CD14-positive monocyte (primary cell): ENCODE measurements around the gene TMEM88. TPM values are rescaled to one million over a fixed set of nuclear protein-coding genes. Genes with fewer than 3 reads are reported as not detected.
A peak's percentile ranks its signal among the peaks of the same experiment; 100 is the strongest.

Experiments used
- DNase-seq, 3 donors: peaks; one replicate each; pipeline ENCODE4 v3.0.0-alpha.2; 2011 to 2022
- H2AFZ ChIP-seq: 2 replicates; pipeline ENCODE4 v1.6.0; 2012; ENCODE audit warnings: mild to moderate bottlenecking, low read depth, low read length, inconsistent platforms; ENCODE audit not compliant: insufficient read depth, poor library complexity, severe bottlenecking
- H3K27ac ChIP-seq, 2 donors: 1 replicate in 1 of 2; 2 replicates in 1 of 2; pipeline ENCODE4 v1.5.1; 2012 to 2013; ENCODE audit warnings: low read length in 2 of 2, control low read depth in 1 of 2, inconsistent platforms in 1 of 2, low read depth in 1 of 2, mild to moderate bottlenecking in 1 of 2
- H3K27me3 ChIP-seq, 2 donors: one replicate each; pipeline versions ENCODE4 v1.6.0 to v1.6.1; 2011 to 2013; ENCODE audit warnings: low read length in 2 of 2; ENCODE audit not compliant: control insufficient read depth in 2 of 2, insufficient read depth in 2 of 2
- H3K36me3 ChIP-seq, 2 donors: replicated peaks in 1 of 2; 1 replicate in 1 of 2; 2 replicates in 1 of 2; pipeline versions ENCODE4 v1.5.1 to v1.6.1; 2012 to 2013; ENCODE audit warnings: low read length in 2 of 2, control low read depth in 1 of 2, inconsistent platforms in 1 of 2, mild to moderate bottlenecking in 1 of 2; ENCODE audit not compliant: insufficient read depth in 2 of 2, control insufficient read depth in 1 of 2
- H3K4me1 ChIP-seq, 2 donors: 1 replicate in 1 of 2; 2 replicates in 1 of 2; pipeline versions ENCODE4 v1.5.1 to v1.6.1; 2012 to 2013; ENCODE audit warnings: low read length in 2 of 2, control low read depth in 1 of 2, inconsistent platforms in 1 of 2, mild to moderate bottlenecking in 1 of 2, moderate library complexity in 1 of 2; ENCODE audit not compliant: insufficient read depth in 2 of 2, control insufficient read depth in 1 of 2
- H3K4me2 ChIP-seq: replicated peaks from 2 replicates; pipeline ENCODE3; 2012; ENCODE audit warnings: low read length, moderate library complexity, mild to moderate bottlenecking; ENCODE audit not compliant: poor library complexity, severe bottlenecking; ENCODE audit errors: extremely low read depth
- H3K4me3 ChIP-seq, 3 experiments: fragments of 200-600 bp in 1 of 3; sonication (generic) in 1 of 3; replicated peaks in 1 of 3; 1 replicate in 2 of 3; 2 replicates in 1 of 3; pipeline ENCODE4 v1.5.1; 2011 to 2013; ENCODE audit warnings: low read length in 3 of 3, mild to moderate bottlenecking in 3 of 3, control low read depth in 2 of 3, low read depth in 2 of 3, inconsistent platforms in 1 of 3, moderate library complexity in 1 of 3
- H3K79me2 ChIP-seq: 2 replicates; pipeline ENCODE4 v1.6.0; 2012; ENCODE audit warnings: mild to moderate bottlenecking, control low read depth, inconsistent platforms, low read length, moderate library complexity; ENCODE audit not compliant: insufficient read depth
- H3K9ac ChIP-seq: 2 replicates; pipeline ENCODE4 v1.6.0; 2017; ENCODE audit warnings: low read length, mild to moderate bottlenecking; ENCODE audit not compliant: insufficient read depth, poor library complexity, severe bottlenecking
- H3K9me3 ChIP-seq, 2 donors: replicated peaks in 1 of 2; 1 replicate in 1 of 2; 2 replicates in 1 of 2; pipeline versions ENCODE4 v1.5.1 to v1.6.1; 2012 to 2013; ENCODE audit warnings: low read length in 2 of 2, control low read depth in 1 of 2; ENCODE audit not compliant: control insufficient read depth in 1 of 2, insufficient read depth in 1 of 2
- H4K20me1 ChIP-seq: 2 replicates; pipeline ENCODE4 v1.6.0; 2012; ENCODE audit warnings: mild to moderate bottlenecking, low read length, control low read depth, moderate library complexity; ENCODE audit not compliant: insufficient read depth
- H3K27ac Mint-ChIP-seq, 7 donors: one replicate each; pipeline ENCODE4 v1.8.0; 2020; ENCODE audit warnings: mild to moderate bottlenecking in 7 of 7, mixed read lengths in 7 of 7, moderate library complexity in 6 of 7, inconsistent platforms in 2 of 7
- H3K27me3 Mint-ChIP-seq, 3 donors: one replicate each; pipeline ENCODE4 v1.8.0; 2021 to 2022; ENCODE audit warnings: low read depth in 3 of 3, mild to moderate bottlenecking in 3 of 3, mixed read lengths in 3 of 3, moderate library complexity in 3 of 3, inconsistent platforms in 1 of 3
- H3K36me3 Mint-ChIP-seq, 2 donors: one replicate each; pipeline ENCODE4 v1.8.0; 2020; ENCODE audit warnings: mixed read lengths in 2 of 2, inconsistent platforms in 1 of 2, mild to moderate bottlenecking in 1 of 2
- H3K4me1 Mint-ChIP-seq: one replicate; pipeline ENCODE4 v1.8.0; 2020; ENCODE audit warnings: mild to moderate bottlenecking, mixed read lengths
- H3K4me3 Mint-ChIP-seq, 2 donors: one replicate each; pipeline ENCODE4 v1.8.0; 2020; ENCODE audit warnings: mild to moderate bottlenecking in 2 of 2, mixed read lengths in 2 of 2, moderate library complexity in 1 of 2
- H3K9me3 Mint-ChIP-seq, 7 donors: one replicate each; pipeline ENCODE4 v1.8.0; 2020 to 2022; ENCODE audit warnings: mixed read lengths in 7 of 7, mild to moderate bottlenecking in 6 of 7, moderate library complexity in 6 of 7, inconsistent platforms in 2 of 7
- CTCF ChIP-seq: fragments of 200-600 bp; IDR thresholded peaks from one replicate; pipeline ENCODE4 v1.8.0; 2022; ENCODE audit warnings: antibody characterized with exemption, mild to moderate bottlenecking
- WGBS: methylation state at CpG from one replicate; pipeline ENCODE4 v1.1.5; 2013; ENCODE audit warnings: missing lambda C conversion rate; ENCODE audit not compliant: insufficient coverage; 5-methylcytosine and 5-hydroxymethylcytosine counted together
- intact Hi-C, 2 donors: fragments of 100-400 bp; cut with micrococcal nuclease; formaldehyde crosslinking; loops; one replicate each; pipeline versions ENCODE4 v1.15.0 to v1.15.1; 2023
- polyA plus RNA-seq, 3 donors: library from polyadenylated mRNA; depleted of rRNA in 1 of 3; unstranded in 2 of 3; stranded (reverse) in 1 of 3; fragments of 300-500 nt in 2 of 3; fragments of >200 nt in 1 of 3; fragmentation: Illumina TruSeq in 2 of 3; gene quantifications; 1 replicate in 2 of 3; 2 replicates in 1 of 3; pipeline ENCODE4 v1.2.3, GENCODE V29; 2012 to 2021

Gene TMEM88
- polyA plus RNA-seq, 3 donors, result 10.2 TPM; not detected in 2

GRCh38 chr17:7841396-7841914, 13.4 kb upstream of the TMEM88 start:
- peak overlapping the region; percentile 97 to 100 (median 100) for H3K27ac Mint-ChIP-seq
- H4K20me1 ChIP-seq, result peaks cover 28% of the 10 kb centered on the region

More at GRCh38 chr17:7841396-7841914, 13.4 kb upstream of the TMEM88 start:
- DNase-seq, result peak; percentile 95 to 97 (median 96)
- peak overlapping the region; percentile 78 for H3K4me2 ChIP-seq
- H3K9me3 Mint-ChIP-seq, result peaks cover 0 to 5% (median 0%) of the 10 kb centered on the region in 7 donors
- no peak overlapping the region for H2AFZ ChIP-seq
- H3K9me3 ChIP-seq, result no peaks in the 10 kb centered on the region
- WGBS, result 8% methylated on average over 27 of the region's 34 CpGs
- no peaks in the 10 kb centered on the region for H3K27me3 ChIP-seq
- peaks cover 27 to 42% of the 10 kb centered on the region in 2 donors for H3K36me3 Mint-ChIP-seq
- H3K27me3 Mint-ChIP-seq, result peaks cover 0 to 14% (median 6%) of the 10 kb centered on the region in 3 donors
- H3K9ac ChIP-seq, result peak overlapping the region; percentile 100
- TF ChIP-seq CTCF, result peak; percentile 17
- H3K4me3 ChIP-seq, result peak overlapping the region; percentile 79 to 92 (median 81)
- peak overlapping the region; percentile 98 to 100 for H3K27ac ChIP-seq
- H3K79me2 ChIP-seq, result peaks cover 75% of the 10 kb centered on the region
- peaks cover 13 to 16% of the 10 kb centered on the region in 2 donors for H3K36me3 ChIP-seq
- H3K4me3 Mint-ChIP-seq, result peak overlapping the region; percentile 98 to 99
- H3K4me1 Mint-ChIP-seq, result peaks cover 52% of the 10 kb centered on the region
- intact Hi-C loops, result loop anchor here (5.0 kb wide), 5 partner anchors 91 to 359 kb away; partner anchors contain the start of genes CD68 (in 2 of the 2), CNTROB (in 1 of the 2), POLR2A (in 1 of the 2) and SLC35G6 (in 1 of the 2)
- H3K4me1 ChIP-seq, result peaks cover 59 to 60% of the 10 kb centered on the region in 2 donors
